HepG2 (cell line): ENCODE measurements around the gene MRPL34. TPM values are rescaled to one million over a fixed set of nuclear protein-coding genes. Genes with fewer than 3 reads are reported as not detected.
A peak's percentile ranks its signal among the peaks of the same experiment; 100 is the strongest.

ENCODE experiments used
- AGO1 ChIP-seq: fragments of 200-400 bp; formaldehyde crosslinking; IDR thresholded peaks from 2 replicates; pipeline ENCODE4 v1.6.1; 2017; ENCODE audit warnings: mild to moderate bottlenecking, low read depth, low read length, moderate library complexity; ENCODE audit not compliant: poor library complexity, severe bottlenecking
- ARID5B ChIP-seq: IDR thresholded peaks from 2 replicates; pipeline ENCODE4 v1.4.0; 2020; ENCODE audit warnings: mild to moderate bottlenecking, missing genetic modification reagents
- ATF3 ChIP-seq: sonication (generic); formaldehyde crosslinking; IDR thresholded peaks from 2 replicates; pipeline ENCODE4 v1.4.0; 2020; ENCODE audit warnings: missing genetic modification reagents
- CAMTA2 ChIP-seq: sonication (generic); formaldehyde crosslinking; IDR thresholded peaks from 2 replicates; pipeline ENCODE4 v1.4.0; 2020; ENCODE audit warnings: mild to moderate bottlenecking, missing genetic modification reagents, borderline replicate concordance
- DBP ChIP-seq: sonication (generic); formaldehyde crosslinking; IDR thresholded peaks from 2 replicates; pipeline ENCODE4 v1.4.0; 2020; ENCODE audit warnings: missing genetic modification reagents; ENCODE audit errors: not compliant biosample characterization
- E2F2 ChIP-seq: sonication (generic); formaldehyde crosslinking; IDR thresholded peaks from 2 replicates; pipeline ENCODE4 v1.4.0; 2020; ENCODE audit warnings: missing genetic modification reagents, borderline replicate concordance
- FOXA3 ChIP-seq: IDR thresholded peaks from 2 replicates; pipeline ENCODE4 v1.6.1; 2016; ENCODE audit warnings: missing genetic modification reagents, missing compliant biosample characterization
- KDM3A ChIP-seq: IDR thresholded peaks from 2 replicates; pipeline ENCODE4 v1.6.1; 2018; ENCODE audit warnings: low read depth, missing compliant biosample characterization
- MEF2D ChIP-seq: sonication (generic); formaldehyde crosslinking; IDR thresholded peaks from 2 replicates; pipeline ENCODE4 v1.5.1; 2020; ENCODE audit warnings: mild to moderate bottlenecking, missing genetic modification reagents
- MTERF4 ChIP-seq: sonication (generic); formaldehyde crosslinking; IDR thresholded peaks from 2 replicates; pipeline ENCODE4 v1.8.0; 2023; ENCODE audit warnings: mild to moderate bottlenecking, missing genetic modification reagents
- NFYB ChIP-seq: sonication (generic); formaldehyde crosslinking; IDR thresholded peaks from 2 replicates; pipeline ENCODE4 v1.4.0; 2020; ENCODE audit warnings: missing genetic modification reagents
- SMAD3 ChIP-seq: sonication (generic); formaldehyde crosslinking; IDR thresholded peaks from 2 replicates; pipeline ENCODE4 v1.4.0; 2020; ENCODE audit warnings: missing genetic modification reagents
- U2AF2 ChIP-seq: fragments of 200-400 bp; formaldehyde crosslinking; IDR thresholded peaks from 2 replicates; pipeline ENCODE4 v1.6.1; 2017; ENCODE audit warnings: low read depth, mild to moderate bottlenecking, low read length
- ZBTB25 ChIP-seq: IDR thresholded peaks from 2 replicates; pipeline ENCODE4 v1.6.1; 2018; ENCODE audit warnings: missing genetic modification reagents
- ZNF616 ChIP-seq: sonication (generic); formaldehyde crosslinking; IDR thresholded peaks from 2 replicates; pipeline ENCODE4 v1.5.0; 2020; ENCODE audit warnings: low read depth, mild to moderate bottlenecking, missing genetic modification reagents
- ZNF629 ChIP-seq: sonication (generic); formaldehyde crosslinking; conservative IDR thresholded peaks from 2 replicates; pipeline ENCODE4 v1.5.0; 2020; ENCODE audit warnings: missing genetic modification reagents
- ZNF850 ChIP-seq: sonication (generic); formaldehyde crosslinking; conservative IDR thresholded peaks from 2 replicates; pipeline ENCODE4 v1.9.0; 2021; ENCODE audit warnings: mild to moderate bottlenecking, missing genetic modification reagents
- polyA plus RNA-seq, 8 experiments: library from polyadenylated mRNA; depleted of rRNA in 3 of 8; stranded (reverse) in 7 of 8; unstranded in 1 of 8; fragments of >200 nt; fragmentation: Illumina TruSeq in 4 of 8; extraction: Trizol in 4 of 8; gene quantifications; 2 replicates each; pipeline versions ENCODE4 v1.2.1 to v1.2.3, GENCODE V29; 2011 to 2016; ENCODE audit warnings: low read depth in 4 of 8, missing spikeins in 1 of 8, mixed read lengths in 1 of 8; ENCODE audit not compliant: insufficient read depth in 1 of 8
- total RNA-seq, 5 experiments: library from RNA; depleted of rRNA; stranded (reverse); fragments of >200 nt; fragmentation: Illumina TruSeq; extraction: Trizol; gene quantifications; 2 replicates each; pipeline ENCODE4 v1.2.3, GENCODE V29; 2016; ENCODE audit warnings: low read depth in 1 of 5

MRPL34 gene
- total and polyA plus RNA-seq, 2 of the 13 experiments (the other 11 are each of a cell fraction or from before 2014, with no cell fraction given): 74.0 to 77.3 TPM

- TF ChIP-seq DBP (CRISPR knock-in tag) (no peak), ARID5B (CRISPR knock-in tag) (no peak), ZBTB25 (no peak; the same call in 1 of the 2 replicates), U2AF2 (no peak), E2F2 (CRISPR knock-in tag) (peak; percentile 74; the same call in 1 of the 2 replicates), MTERF4 (no peak), NFYB (CRISPR knock-in tag) (peak; percentile 94), MEF2D (CRISPR knock-in tag) (no peak), ZNF616 (CRISPR knock-in tag) (no peak), CAMTA2 (CRISPR knock-in tag) (no peak), ZNF629 (no peak), FOXA3 (peak; percentile 34; the same call in 1 of the 2 replicates), ZNF850 (no peak), ATF3 (CRISPR knock-in tag) (no peak), KDM3A (CRISPR knock-in tag) (peak; percentile 79; the same call in 1 of the 2 replicates), AGO1 (no peak), SMAD3 (CRISPR knock-in tag) (0 out of 2 replicates have a peak, but pooled peaks have one; percentile 1)
Observed at GRCh38 chr19:17336872-17337674, 31.4 kb downstream of the MRPL34 start, which contains the start of gene GTPBP3 (continued).
